Smooth muscle cell (in vitro differentiated cells): ENCODE data around the gene ADAM12. TPM values are rescaled to one million over a fixed set of nuclear protein-coding genes. Genes with fewer than 3 reads are reported as not detected.

ENCODE experiments used
- DNase-seq: peaks from one replicate; lab custom pipeline; 2025; ENCODE audit not compliant: unreplicated experiment; lab: John Stamatoyannopoulos, UW
- H2AFZ ChIP-seq: fragments of 200-600 bp; sonication (generic); 2 replicates; pipeline ENCODE4 v1.6.0; 2016; ENCODE audit warnings: antibody characterized with exemption, low read depth, mild to moderate bottlenecking
- H3F3A ChIP-seq: fragments of 200-600 bp; sonication (generic); 2 replicates; pipeline ENCODE4 v1.6.0; 2017; ENCODE audit warnings: antibody characterized with exemption, low read depth
- H3K27ac ChIP-seq: fragments of 200-600 bp; sonication (generic); 2 replicates; pipeline ENCODE4 v1.5.1; 2016; ENCODE audit warnings: low read depth, mild to moderate bottlenecking
- H3K27me3 ChIP-seq: fragments of 200-600 bp; sonication (generic); 2 replicates; pipeline ENCODE4 v1.6.1; 2016; ENCODE audit warnings: low read depth, mild to moderate bottlenecking
- H3K36me3 ChIP-seq: fragments of 200-600 bp; sonication (generic); 2 replicates; pipeline ENCODE4 v1.5.1; 2016; ENCODE audit warnings: low read depth
- H3K4me1 ChIP-seq: fragments of 200-600 bp; sonication (generic); 2 replicates; pipeline ENCODE4 v1.5.1; 2016; ENCODE audit warnings: low read depth
- H3K4me2 ChIP-seq: fragments of 200-600 bp; sonication (generic); 2 replicates; pipeline ENCODE4 v1.6.0; 2016; ENCODE audit warnings: mild to moderate bottlenecking
- H3K4me3 ChIP-seq: fragments of 200-600 bp; sonication (generic); 2 replicates; pipeline ENCODE4 v1.5.1; 2016; ENCODE audit warnings: mild to moderate bottlenecking
- H3K79me2 ChIP-seq: fragments of 200-600 bp; sonication (generic); 2 replicates; pipeline ENCODE4 v1.6.0; 2016; ENCODE audit warnings: low read depth, mild to moderate bottlenecking
- H3K9ac ChIP-seq: fragments of 200-600 bp; sonication (generic); 2 replicates; pipeline ENCODE4 v1.6.0; 2016; ENCODE audit warnings: low read depth
- H3K9me3 ChIP-seq: fragments of 200-600 bp; sonication (generic); replicated peaks from 2 replicates; pipeline ENCODE4 v1.5.1; 2016; ENCODE audit warnings: low read depth
- H4K20me1 ChIP-seq: fragments of 200-600 bp; sonication (generic); 2 replicates; pipeline ENCODE4 v1.6.0; 2016; ENCODE audit warnings: low read depth
- WGBS: methylation state at CpG from one replicate; pipeline ENCODE4 v1.1.7; 2016; ENCODE audit warnings: low lambda C conversion rate; 5-methylcytosine and 5-hydroxymethylcytosine counted together
- polyA plus RNA-seq: library from polyadenylated mRNA; unstranded; fragments of >200 nt; fragmentation: Nextera tagmentation; extraction: Ambion mirVana; gene quantifications from 2 replicates; pipeline ENCODE4 v1.2.1, GENCODE V29; 2016
- total RNA-seq: library from RNA; depleted of rRNA; stranded (reverse); fragments of >200 nt; gene quantifications from 2 replicates; pipeline ENCODE4 v1.2.3, GENCODE V29; 2014
- TF ChIP-seq, protein P1 (sequence below): fragments of 200-600 bp; sonication (generic); IDR thresholded peaks from 2 replicates; pipeline ENCODE4 v1.5.1; 2017; ENCODE audit warnings: borderline replicate concordance, mild to moderate bottlenecking, antibody characterized with exemption; ENCODE audit not compliant: insufficient read depth, poor library complexity, severe bottlenecking

ADAM12 gene
- total and polyA plus RNA-seq, 2 experiments from 2014 or later: 40.0 to 54.3 TPM

- WGBS: 97% methylated on average over 2 of the region's 2 CpGs
- TF ChIP-seq, protein P1, sequence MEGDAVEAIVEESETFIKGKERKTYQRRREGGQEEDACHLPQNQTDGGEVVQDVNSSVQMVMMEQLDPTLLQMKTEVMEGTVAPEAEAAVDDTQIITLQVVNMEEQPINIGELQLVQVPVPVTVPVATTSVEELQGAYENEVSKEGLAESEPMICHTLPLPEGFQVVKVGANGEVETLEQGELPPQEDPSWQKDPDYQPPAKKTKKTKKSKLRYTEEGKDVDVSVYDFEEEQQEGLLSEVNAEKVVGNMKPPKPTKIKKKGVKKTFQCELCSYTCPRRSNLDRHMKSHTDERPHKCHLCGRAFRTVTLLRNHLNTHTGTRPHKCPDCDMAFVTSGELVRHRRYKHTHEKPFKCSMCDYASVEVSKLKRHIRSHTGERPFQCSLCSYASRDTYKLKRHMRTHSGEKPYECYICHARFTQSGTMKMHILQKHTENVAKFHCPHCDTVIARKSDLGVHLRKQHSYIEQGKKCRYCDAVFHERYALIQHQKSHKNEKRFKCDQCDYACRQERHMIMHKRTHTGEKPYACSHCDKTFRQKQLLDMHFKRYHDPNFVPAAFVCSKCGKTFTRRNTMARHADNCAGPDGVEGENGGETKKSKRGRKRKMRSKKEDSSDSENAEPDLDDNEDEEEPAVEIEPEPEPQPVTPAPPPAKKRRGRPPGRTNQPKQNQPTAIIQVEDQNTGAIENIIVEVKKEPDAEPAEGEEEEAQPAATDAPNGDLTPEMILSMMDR: no peak
- Histone ChIP-seq H3K27ac (no peak overlapping the region), H3K4me2 (no peak overlapping the region), H3F3A (peaks cover 8% of the 10 kb centered on the region), H4K20me1 (no peaks in the 10 kb centered on the region), H3K9me3 (no peaks in the 10 kb centered on the region), H2AFZ (no peak overlapping the region), H3K36me3 (no peaks in the 10 kb centered on the region), H3K27me3 (no peaks in the 10 kb centered on the region), H3K4me1 (peaks cover 33% of the 10 kb centered on the region), H3K79me2 (peaks cover 11% of the 10 kb centered on the region), H3K4me3 (no peak overlapping the region), H3K9ac (no peak overlapping the region)
- DNase-seq: no peak
These were observed 175.5 kb downstream of the ADAM12 start for GRCh38 chr10:126212738-126213137.

GRCh38 chr10:126210051-126210651, 178.1 kb downstream of the ADAM12 start:
- 92% methylated on average over 10 of the region's 10 CpGs for WGBS
- Histone ChIP-seq H2AFZ (no peak overlapping the region), H3K79me2 (peaks cover 13% of the 10 kb centered on the region), H4K20me1 (no peaks in the 10 kb centered on the region), H3K4me3 (no peak overlapping the region), H3K9ac (no peak overlapping the region), H3F3A (peaks cover 6% of the 10 kb centered on the region), H3K27ac (no peak overlapping the region), H3K9me3 (no peaks in the 10 kb centered on the region), H3K4me1 (peaks cover 21% of the 10 kb centered on the region), H3K4me2 (no peak overlapping the region), H3K36me3 (no peaks in the 10 kb centered on the region), H3K27me3 (no peaks in the 10 kb centered on the region)
- TF ChIP-seq, protein P1: no peak
- DNase-seq: no peak

DNA sequence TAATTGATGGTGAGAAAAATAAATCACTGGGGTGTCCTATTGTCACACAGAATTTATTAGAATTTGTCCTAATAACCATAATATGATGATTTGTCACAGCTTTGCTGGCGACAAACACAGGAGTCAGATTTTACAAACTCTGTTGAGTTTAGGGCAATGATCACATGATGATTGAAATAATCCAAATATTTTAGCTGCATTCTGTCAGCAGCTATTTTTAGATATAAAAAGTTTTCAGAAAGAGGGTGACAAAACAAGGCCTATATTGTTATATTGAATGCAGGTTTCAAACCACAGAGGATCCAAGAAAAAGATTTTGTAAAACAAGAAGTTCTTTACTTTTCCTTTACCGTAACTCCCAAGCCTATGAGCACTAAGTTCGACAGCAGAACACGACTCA, 178.8 kb downstream of the ADAM12 start:
- Histone ChIP-seq H3K9me3 (no peaks in the 10 kb centered on the region), H3K79me2 (peaks cover 13% of the 10 kb centered on the region), H4K20me1 (no peaks in the 10 kb centered on the region), H3K27me3 (no peaks in the 10 kb centered on the region), H3K9ac (no peak overlapping the region), H2AFZ (no peak overlapping the region), H3F3A (peaks cover 6% of the 10 kb centered on the region), H3K27ac (peak overlapping the region; percentile 90), H3K4me2 (peak overlapping the region; percentile 60), H3K36me3 (no peaks in the 10 kb centered on the region), H3K4me1 (peaks cover 21% of the 10 kb centered on the region), H3K4me3 (no peak overlapping the region)
- 51% methylated on average over 4 of the region's 4 CpGs for WGBS
- TF ChIP-seq, protein P1: no peak
- DNase-seq: no peak

- Histone ChIP-seq H4K20me1 (no peaks in the 10 kb centered on the region), H3K27me3 (no peaks in the 10 kb centered on the region), H3K9ac (no peak overlapping the region), H3K4me1 (peaks cover 21% of the 10 kb centered on the region), H3K9me3 (no peaks in the 10 kb centered on the region), H3K27ac (peak overlapping the region; percentile 90), H3K4me3 (no peak overlapping the region), H3K36me3 (no peaks in the 10 kb centered on the region), H3F3A (peaks cover 6% of the 10 kb centered on the region), H2AFZ (no peak overlapping the region), H3K79me2 (peaks cover 13% of the 10 kb centered on the region), H3K4me2 (peak overlapping the region; percentile 60)
- 44% methylated on average over 4 of the region's 4 CpGs for WGBS
- DNase-seq: no peak
- TF ChIP-seq, protein P1: no peak
These were observed 179.5 kb downstream of the ADAM12 start for GRCh38 chr10:126208726-126209302.
